T47D (cell line): ENCODE measurements around the gene EBPL.
"Not testable (repeated sequence)": the region's sequence is repeated elsewhere in the genome, so short reads cannot be mapped to it uniquely, and the experiment has no call there.

Experiments
- DNase-seq, 2 experiments: peaks; one replicate each; pipeline versions ENCODE4 v3.0.0 to v3.0.0-alpha.2; 2011 to 2012; ENCODE audit warnings: low read depth in 1 of 2, low spot score in 1 of 2
- JUND ChIP-seq: IDR thresholded peaks from 2 replicates; pipeline ENCODE4 v1.6.1; 2012; ENCODE audit warnings: low read depth
- in situ Hi-C: cut with HindIII; loops from 2 replicates; pipeline ENCODE4 v1.10.0; 2016; ENCODE audit warnings: low sequenced_read_pairs, low pct_unique_long_range_greater_than_20kb

The EBPL gene

DNA sequence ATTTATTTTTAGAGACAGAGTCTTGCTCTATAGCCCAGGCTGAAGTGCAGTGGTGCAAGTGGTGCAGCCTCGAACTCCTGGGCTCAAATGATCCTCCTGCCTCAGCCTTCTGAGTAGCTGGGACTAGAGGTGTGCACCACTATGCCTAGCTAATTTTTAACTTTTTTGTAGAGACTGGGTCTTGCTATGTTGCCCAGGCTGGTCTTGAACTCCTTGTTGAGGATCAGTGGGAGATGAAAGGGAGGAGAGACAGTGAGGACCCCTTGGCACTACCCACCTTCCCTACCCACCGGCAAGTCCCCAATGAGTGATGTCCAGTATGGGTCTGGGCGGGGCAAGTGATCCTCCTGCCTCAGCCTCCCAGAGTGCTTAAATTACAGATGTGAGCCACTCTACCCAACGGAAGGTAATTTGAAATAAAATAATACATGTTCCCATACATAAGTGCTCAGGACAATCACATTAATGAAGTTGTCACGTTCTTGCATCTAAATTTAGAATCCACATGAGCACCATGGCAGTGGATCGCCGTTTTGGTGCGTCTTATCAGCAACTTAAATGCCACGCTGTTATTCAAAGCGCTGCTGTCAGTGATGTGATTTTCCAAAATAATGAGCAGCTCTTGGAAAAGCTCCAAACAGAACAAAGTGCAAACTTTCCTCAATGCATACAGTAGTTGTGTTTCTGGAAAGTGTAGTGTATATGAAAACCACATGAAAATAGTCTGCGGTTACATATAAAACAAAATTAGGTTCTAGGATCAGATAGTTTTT lies 68.9 kb downstream of the EBPL start:
- TF ChIP-seq JUND = no peak
- in situ Hi-C loops = no loop called here

DNA sequence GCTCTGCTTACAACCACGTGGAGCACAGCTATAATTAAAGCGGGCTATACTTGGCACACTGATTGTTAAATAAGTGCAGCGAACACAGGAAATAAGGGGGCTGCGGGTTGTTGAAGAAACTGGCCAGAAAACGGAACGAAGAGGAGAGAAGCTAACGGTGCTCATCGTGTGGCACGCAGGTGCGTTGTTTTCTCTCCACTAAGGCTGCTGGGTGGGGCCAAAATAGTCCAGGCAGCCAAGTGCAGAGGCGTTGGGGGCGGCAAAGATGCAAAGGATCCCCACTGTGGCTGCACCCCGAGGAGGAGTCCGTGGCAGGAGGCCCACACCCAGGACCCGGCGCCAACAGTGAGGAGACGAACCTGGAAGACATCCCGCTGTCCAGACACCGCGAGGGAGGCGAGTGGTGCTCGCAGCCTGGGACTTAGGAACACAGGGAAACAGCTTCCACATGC lies 71.1 kb downstream of the EBPL start:
- no peak for DNase-seq
- no peak for TF ChIP-seq JUND
- in situ Hi-C loops = no loop called here

More for the DNA sequence above, 68.9 kb downstream of the EBPL start:
- DNase-seq = no peak

DNA sequence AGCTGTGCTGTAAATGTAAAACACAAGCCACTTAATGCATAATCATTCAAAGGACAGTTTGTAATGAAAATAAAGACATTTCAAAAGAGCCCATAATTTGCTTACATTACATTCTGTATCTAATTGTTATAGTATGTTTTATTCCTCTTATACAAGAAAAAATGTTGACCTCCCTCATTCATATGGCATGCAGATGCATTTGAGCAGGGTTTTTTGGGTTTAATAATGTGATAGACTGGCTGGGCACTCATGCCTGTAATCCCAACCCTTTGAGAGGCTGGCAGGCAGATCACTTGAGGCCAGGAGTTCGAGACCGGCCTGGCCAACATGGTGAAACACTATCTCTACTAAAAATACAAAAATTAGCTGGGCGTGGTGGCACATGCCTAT lies 74.6 kb downstream of the EBPL start:
- TF ChIP-seq JUND = no peak
- in situ Hi-C loops = no loop called here
- no peak for DNase-seq

DNA sequence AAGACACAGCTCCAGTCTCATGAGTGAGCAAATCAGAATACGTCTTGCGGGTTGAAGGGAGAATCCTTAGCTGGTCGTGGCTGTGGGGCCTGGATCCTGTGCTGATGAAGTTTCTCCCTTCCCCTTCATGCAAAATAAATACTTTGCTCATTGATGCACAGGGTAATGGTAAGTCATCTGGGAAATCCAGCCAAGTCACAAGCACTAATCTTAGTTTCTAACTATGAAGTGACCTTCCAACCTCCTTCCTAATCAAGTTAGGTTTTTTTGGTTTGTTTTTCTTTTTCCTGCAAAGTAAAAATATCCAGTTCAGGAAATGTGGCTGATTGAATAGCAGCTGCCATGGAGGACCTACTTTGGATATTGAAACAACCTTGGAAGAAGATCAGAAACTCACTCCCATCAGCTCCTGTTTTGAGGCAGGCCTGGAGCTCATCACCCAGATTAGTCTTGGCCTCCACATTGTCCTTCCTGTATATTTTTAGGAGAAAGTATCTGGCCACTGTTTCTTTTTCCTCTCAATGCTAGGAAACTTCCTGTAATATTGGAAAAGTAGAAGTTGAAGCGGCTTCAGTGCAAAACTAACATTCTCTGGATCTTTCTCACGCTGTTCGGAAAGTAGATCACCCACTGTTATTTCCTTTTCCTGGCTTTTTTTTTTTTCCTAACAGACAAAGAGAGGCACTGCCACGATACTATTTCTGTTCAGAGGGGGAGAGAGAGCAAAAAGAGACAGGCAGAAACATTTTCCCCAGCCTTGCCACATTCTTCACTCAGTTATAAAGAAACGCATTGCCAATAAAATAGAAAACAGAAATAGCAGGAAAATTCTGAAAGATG lies 75.2 kb downstream of the EBPL start:
- no peak for DNase-seq
- in situ Hi-C loops = no loop called here
- no peak for TF ChIP-seq JUND

DNA sequence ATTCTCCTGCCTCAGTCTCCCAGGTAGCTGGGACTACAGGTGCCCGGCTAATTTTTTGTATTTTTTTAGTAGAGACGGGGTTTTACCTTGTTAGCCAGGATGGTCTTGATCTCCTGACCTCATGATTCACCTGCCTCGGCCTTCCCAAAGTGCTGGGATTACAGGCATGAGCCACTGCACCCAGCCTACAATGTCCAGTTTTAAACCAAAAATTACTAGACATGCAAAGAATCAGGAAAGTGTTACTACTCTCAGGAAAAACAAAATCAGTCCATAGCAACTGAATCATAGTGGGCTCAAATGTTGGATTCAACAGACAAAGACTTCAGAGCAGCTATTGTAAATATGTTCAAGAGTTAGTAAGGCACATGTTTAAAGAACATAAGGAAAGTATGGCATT lies 79.2 kb downstream of the EBPL start:
- DNase-seq, in situ Hi-C loops: not testable (repeated sequence)
